HG02885 (cell line): ENCODE measurements around the gene SH3BGR.
"Not testable (repeated sequence)": the region's sequence is repeated elsewhere in the genome, so short reads cannot be mapped to it uniquely, and the experiment has no call there.

Experiments used
- ATAC-seq: cut with Tn5 transposase; IDR thresholded peaks from one replicate; pipeline ENCODE4 v1.9.1; 2021; ENCODE audit warnings: mild to moderate bottlenecking; ENCODE audit not compliant: unreplicated experiment, poor library complexity

Gene SH3BGR

DNA sequence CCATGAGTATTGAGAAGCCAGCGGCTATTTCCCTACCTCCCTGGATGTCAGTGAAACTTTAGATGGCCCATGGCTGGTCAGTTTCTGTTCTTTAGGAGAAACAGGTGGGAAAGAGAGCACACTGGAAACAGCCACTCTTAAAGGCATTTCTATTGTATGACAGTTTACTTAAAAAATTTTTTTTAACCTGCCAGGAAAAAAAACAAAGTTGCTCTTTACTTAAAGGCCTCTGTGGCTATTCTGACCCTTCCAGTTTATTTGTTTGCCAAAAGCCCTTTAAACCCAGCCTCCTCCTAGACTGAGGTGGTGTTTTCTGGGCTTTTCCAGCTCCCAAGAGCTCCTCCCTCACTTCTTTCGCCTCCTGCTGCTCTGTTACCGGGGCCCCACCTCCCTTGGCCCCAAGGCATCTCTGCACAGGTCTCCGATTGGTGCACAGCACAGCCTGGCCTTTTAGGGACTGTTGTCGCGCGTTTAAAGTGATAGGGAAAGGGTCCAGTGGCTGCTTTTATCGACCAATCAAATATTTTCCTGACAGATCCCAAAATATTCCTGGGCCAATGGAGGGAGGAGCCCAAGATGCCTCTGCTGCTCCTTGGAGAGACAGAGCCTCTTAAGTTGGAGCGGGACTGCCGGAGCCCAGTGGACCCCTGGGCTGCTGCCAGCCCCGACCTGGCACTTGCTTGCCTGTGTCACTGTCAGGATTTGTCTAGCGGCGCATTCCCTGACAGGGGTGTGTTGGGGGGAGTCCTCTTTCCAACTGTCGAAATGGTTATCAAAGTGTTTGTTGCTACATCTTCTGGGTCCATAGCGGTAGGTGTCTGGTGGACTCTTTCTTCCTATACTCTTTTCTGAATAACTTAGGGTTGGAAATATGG lies at the start of gene SH3BGR:
Gene SH3BGR, plus strand, starts transcription at position 639 of the 875 bp plus-strand sequence. Its CDS starts 127 bp downstream, at position 766.
- no peak for ATAC-seq

DNA sequence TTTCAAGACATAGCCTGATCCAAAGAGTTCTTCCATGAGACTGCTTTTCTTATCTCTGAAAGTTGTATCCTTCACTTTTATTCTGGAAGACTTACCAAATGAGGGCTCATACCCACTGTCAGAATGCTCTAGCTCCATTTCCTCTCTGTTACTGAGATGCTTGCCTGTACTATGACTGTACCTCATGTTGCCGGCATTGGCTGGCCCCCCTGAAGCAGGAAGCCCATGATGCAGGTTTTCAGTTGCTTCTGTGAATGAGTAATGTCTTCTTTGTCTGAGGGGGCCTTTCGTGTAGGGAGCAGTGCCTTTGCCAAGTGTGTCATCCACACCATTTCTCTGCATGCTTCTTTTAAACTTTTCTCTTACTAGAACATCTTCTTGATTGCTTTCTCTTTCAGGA lies 45.7 kb upstream of the SH3BGR start:
- no peak for ATAC-seq

GRCh38 chr21:39419204-39419603 lies 32.6 kb upstream of the SH3BGR start:
- not testable (repeated sequence) for ATAC-seq

- ATAC-seq = no peak
These were observed 29.1 kb upstream of the SH3BGR start for GRCh38 chr21:39422527-39423241.

GRCh38 chr21:39429445-39429844 lies 22.3 kb upstream of the SH3BGR start:
- no peak for ATAC-seq

DNA sequence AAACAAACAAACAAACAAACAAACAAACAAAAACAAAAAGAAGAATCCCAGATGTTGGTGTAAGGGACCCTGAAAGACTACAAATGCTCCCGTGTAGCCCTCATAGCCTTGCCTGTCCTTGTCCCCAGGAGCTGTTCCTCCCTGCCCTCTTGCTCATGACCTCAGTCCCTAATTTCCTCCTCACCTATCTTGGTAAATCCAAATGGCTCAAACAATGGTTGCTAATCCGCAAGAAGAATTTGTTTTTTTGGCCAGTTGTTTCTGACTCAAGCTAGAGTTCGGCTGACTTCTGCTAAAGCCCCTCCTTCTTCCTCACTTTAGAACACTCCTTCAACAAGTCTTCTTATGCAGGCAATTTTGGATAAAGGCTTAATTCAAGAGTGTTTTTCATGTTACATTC lies 21.8 kb upstream of the SH3BGR start:
- no peak for ATAC-seq

GRCh38 chr21:39430457-39430856 lies 21.3 kb upstream of the SH3BGR start:
- ATAC-seq = no peak

DNA sequence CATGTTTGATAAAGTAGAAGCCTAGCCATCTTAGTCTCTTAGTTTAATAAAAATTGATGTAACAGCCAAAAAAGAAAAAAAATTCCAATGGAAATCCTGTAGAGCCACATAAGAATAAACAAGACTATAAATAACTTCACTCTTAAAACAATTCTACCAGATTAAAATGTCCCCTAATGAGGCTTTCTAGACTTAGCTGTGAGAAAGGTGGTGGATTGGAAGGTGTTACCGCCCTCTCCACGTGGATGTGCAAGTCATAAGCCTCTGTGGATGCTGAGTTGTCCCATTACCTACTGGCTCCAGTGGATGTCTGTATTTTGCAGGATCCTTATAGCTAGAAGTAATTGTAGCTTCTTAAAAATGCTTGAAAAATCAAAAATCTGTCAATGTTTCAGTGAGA lies 20.8 kb upstream of the SH3BGR start:
- ATAC-seq = no peak

DNA sequence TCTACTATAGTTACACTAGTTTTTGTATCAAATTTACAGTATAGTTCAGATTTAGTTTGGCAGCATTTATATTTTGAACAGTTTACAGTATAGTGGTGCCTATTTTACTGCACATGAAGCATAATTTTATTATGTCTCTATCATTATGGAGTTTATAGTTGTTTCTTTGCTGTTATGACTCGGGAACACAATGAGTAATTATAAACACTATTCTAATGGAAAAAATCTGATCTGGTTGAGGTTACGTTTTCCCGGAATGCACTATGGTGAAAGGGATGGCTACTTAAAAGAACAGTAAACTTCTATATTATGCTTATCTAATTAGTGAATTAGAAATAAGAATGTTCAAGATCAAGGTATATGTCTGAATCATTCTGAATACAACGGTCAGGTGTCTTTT lies 16.8 kb upstream of the SH3BGR start:
- ATAC-seq = no peak

- ATAC-seq = no peak
These were observed 12.5 kb upstream of the SH3BGR start for GRCh38 chr21:39439232-39439631.

GRCh38 chr21:39441502-39442475 lies 10.0 kb upstream of the SH3BGR start:
- ATAC-seq = peak; percentile 41

DNA sequence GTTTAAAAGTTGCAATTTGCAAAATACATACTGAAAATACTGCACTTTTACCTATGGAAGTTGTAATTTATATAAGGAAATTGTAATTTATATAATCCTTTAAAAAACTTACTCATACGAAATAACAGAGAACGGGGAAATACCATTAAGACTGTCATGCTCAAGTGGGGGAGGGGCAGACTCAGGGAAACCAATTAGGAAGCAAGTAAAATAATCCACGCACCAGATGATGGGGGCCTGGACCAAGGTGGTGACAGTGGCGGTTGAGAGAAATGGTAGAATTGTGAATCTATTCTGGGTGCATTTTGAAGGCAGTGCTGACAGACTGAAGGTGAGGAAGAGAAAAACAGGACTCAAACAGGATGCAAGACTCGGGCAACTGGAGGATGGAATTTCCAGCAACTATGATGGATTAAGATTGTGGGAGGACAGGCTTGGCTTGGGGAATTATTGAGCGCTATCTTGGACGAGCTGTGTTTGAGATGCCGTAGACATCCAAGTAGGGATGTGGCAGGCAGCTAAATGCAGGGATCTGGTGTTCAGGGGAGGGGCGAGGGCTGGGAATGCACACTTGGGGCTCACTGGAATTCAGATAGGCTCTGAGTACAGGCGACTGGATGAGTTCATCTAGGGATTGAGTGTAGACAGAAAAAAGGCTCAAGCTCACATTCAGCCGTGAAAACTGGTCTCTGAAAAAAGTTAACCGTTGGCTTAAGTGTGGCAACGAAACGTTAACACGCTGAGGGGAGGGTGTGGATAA lies 7.2 kb upstream of the SH3BGR start:
- ATAC-seq = peak; percentile 2

- ATAC-seq = peak; percentile 91
These were observed 6.2 kb upstream of the SH3BGR start, which contains the start of gene LCA5L for GRCh38 chr21:39445321-39446269. Gene LCA5L, minus strand, starts transcription at chr21:39445778. Its CDS starts 17,285 bp downstream, at chr21:39428493.

DNA sequence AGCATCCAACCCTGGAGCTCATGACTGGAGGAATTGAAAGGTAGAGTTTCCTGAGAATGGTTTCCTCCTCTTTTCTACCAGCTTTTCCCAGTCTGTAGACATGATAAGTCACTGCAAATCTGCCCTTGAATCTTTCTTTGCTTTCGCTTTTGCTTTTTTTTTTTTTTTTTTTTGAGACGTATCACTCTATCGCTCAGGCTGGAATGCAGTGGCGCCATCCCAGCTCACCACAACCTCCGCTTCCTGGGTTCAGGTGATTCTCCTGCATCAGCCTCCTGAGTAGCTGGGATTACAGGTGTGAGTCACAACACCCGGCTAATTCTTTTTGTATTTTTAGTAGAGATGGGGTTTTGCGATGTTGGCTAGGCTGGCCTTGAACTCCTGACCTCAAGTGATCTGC lies 4.5 kb upstream of the SH3BGR start:
- ATAC-seq = no peak

GRCh38 chr21:39452207-39452969 lies 618 bp downstream of the SH3BGR start:
- no peak for ATAC-seq

DNA sequence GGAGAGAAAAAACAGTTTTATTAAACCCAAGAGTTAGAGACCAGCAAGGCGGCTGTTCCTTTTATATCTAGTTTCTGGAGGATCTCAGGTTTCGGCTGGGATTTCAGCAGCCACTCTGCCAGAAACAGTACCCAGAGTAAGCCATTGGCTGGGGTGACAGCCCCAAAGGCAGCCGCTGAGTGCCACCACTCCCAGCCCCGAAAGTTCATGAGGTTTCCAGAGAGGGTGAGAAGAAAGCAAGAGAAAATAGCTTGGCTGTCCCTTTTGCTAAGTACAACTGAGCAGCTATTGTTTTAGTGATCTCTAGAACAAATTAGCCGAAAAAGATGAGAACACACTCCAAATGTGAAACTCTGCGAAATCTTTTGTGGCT lies 1.2 kb downstream of the SH3BGR start:
- ATAC-seq = no peak

GRCh38 chr21:39453571-39454179 lies 1.9 kb downstream of the SH3BGR start:
- no peak for ATAC-seq
